Osteoblast (primary cell): Measurements from ENCODE around the gene AGFG1. TPM values are rescaled to one million over a fixed set of nuclear protein-coding genes. Genes with fewer than 3 reads are reported as not detected.
A peak's percentile ranks its signal among the peaks of the same experiment; 100 is the strongest.

Experiments used
- DNase-seq: peaks from one replicate; pipeline ENCODE4 v3.0.0; 2011; ENCODE audit warnings: low spot score, mixed read lengths; ENCODE audit not compliant: insufficient read length; ENCODE audit errors: missing footprints
- H2AFZ ChIP-seq: 2 replicates; pipeline ENCODE4 v1.6.0; 2011; ENCODE audit warnings: mild to moderate bottlenecking, low read length
- H3K27ac ChIP-seq: 2 replicates; pipeline ENCODE4 v1.5.1; 2011; ENCODE audit warnings: mild to moderate bottlenecking, low read depth, low read length, moderate library complexity
- H3K27me3 ChIP-seq: 2 replicates; pipeline ENCODE4 v1.6.0; 2012; ENCODE audit warnings: mild to moderate bottlenecking, control low read depth, inconsistent platforms, low read length, moderate library complexity; ENCODE audit not compliant: insufficient read depth
- H3K36me3 ChIP-seq: 2 replicates; pipeline ENCODE4 v1.5.1; 2011; ENCODE audit warnings: mild to moderate bottlenecking, low read length, control low read depth, moderate library complexity; ENCODE audit not compliant: insufficient read depth
- H3K4me1 ChIP-seq: 2 replicates; pipeline ENCODE4 v1.5.1; 2011; ENCODE audit warnings: mild to moderate bottlenecking, low read length, control low read depth, moderate library complexity; ENCODE audit not compliant: insufficient read depth
- H3K4me2 ChIP-seq: 2 replicates; pipeline ENCODE4 v1.6.0; 2011; ENCODE audit warnings: mild to moderate bottlenecking, low read length; ENCODE audit not compliant: insufficient read depth
- H3K4me3 ChIP-seq: fragments of 200-600 bp; sonication (generic); 3 replicates; pipeline ENCODE4 v1.5.1; 2012; ENCODE audit warnings: mild to moderate bottlenecking, low read length, inconsistent platforms; ENCODE audit not compliant: insufficient read depth
- H3K79me2 ChIP-seq: 2 replicates; pipeline ENCODE4 v1.6.0; 2012; ENCODE audit warnings: mild to moderate bottlenecking, low read length, control low read depth, inconsistent platforms; ENCODE audit not compliant: insufficient read depth
- H3K9me3 ChIP-seq: 2 replicates; pipeline ENCODE4 v1.5.1; 2011; ENCODE audit warnings: low read depth, low read length, control low read depth
- H4K20me1 ChIP-seq: 2 replicates; pipeline ENCODE4 v1.6.0; 2012; ENCODE audit warnings: mild to moderate bottlenecking, low read length, control low read depth; ENCODE audit not compliant: insufficient read depth
- CTCF ChIP-seq: IDR thresholded peaks from 2 replicates; pipeline ENCODE4 v1.5.1; 2011; ENCODE audit warnings: mild to moderate bottlenecking, low read depth, low read length, moderate library complexity; ENCODE audit errors: extremely low read depth
- total RNA-seq: library from RNA; depleted of rRNA; stranded (reverse); fragments of >200 nt; gene quantifications from 2 replicates; pipeline ENCODE4 v1.2.3, GENCODE V29; 2012

Gene AGFG1
- total RNA-seq, 1 donor: 48.5 TPM

- Histone ChIP-seq H3K4me2 (no peak overlapping the region), H4K20me1 (no peaks in the 10 kb centered on the region), H2AFZ (no peak overlapping the region), H3K36me3 (no peaks in the 10 kb centered on the region), H3K9me3 (no peaks in the 10 kb centered on the region), H3K27me3 (no peaks in the 10 kb centered on the region), H3K79me2 (no peaks in the 10 kb centered on the region), H3K4me1 (peaks cover 43% of the 10 kb centered on the region), H3K4me3 (no peak overlapping the region), H3K27ac (no peak overlapping the region)
- DNase-seq: no peak
- TF ChIP-seq CTCF: no peak
These were observed 7.6 kb upstream of the AGFG1 start for GRCh38 chr2:227464361-227464760.

GRCh38 chr2:227464851-227465250 is 7.1 kb upstream of the AGFG1 start:
- H3K4me1 ChIP-seq: peaks cover 42% of the 10 kb centered on the region
- H2AFZ ChIP-seq: no peak overlapping the region
- H3K27ac ChIP-seq: no peak overlapping the region
- H3K9me3 ChIP-seq: no peaks in the 10 kb centered on the region
- no peaks in the 10 kb centered on the region for H3K36me3 ChIP-seq
- no peak overlapping the region for H3K4me2 ChIP-seq
- H4K20me1 ChIP-seq: no peaks in the 10 kb centered on the region
- TF ChIP-seq CTCF: no peak
- DNase-seq: no peak
- H3K79me2 ChIP-seq: no peaks in the 10 kb centered on the region
- no peak overlapping the region for H3K4me3 ChIP-seq
- H3K27me3 ChIP-seq: no peaks in the 10 kb centered on the region

- Histone ChIP-seq H3K9me3 (no peaks in the 10 kb centered on the region), H3K27me3 (no peaks in the 10 kb centered on the region), H3K36me3 (no peaks in the 10 kb centered on the region), H3K27ac (peak overlapping the region; percentile 79), H3K4me2 (peak overlapping the region; percentile 50), H3K4me1 (peaks cover 22% of the 10 kb centered on the region), H3K79me2 (peaks cover 2% of the 10 kb centered on the region), H4K20me1 (no peaks in the 10 kb centered on the region), H3K4me3 (peak overlapping the region; percentile 29), H2AFZ (peak overlapping the region; percentile 71)
- no peak for TF ChIP-seq CTCF
- no peak for DNase-seq
These were observed 4.9 kb upstream of the AGFG1 start for GRCh38 chr2:227466887-227467600.

- Histone ChIP-seq H3K27ac (no peak overlapping the region), H4K20me1 (peaks cover 31% of the 10 kb centered on the region), H3K4me3 (peak overlapping the region; percentile 90), H3K27me3 (no peaks in the 10 kb centered on the region), H3K4me1 (peaks cover 18% of the 10 kb centered on the region), H3K4me2 (peak overlapping the region; percentile 37), H3K9me3 (no peaks in the 10 kb centered on the region), H3K79me2 (peaks cover 45% of the 10 kb centered on the region), H3K36me3 (no peaks in the 10 kb centered on the region), H2AFZ (no peak overlapping the region)
- no peak for DNase-seq
- TF ChIP-seq CTCF: no peak
These were observed 544 bp upstream of the AGFG1 start for GRCh38 chr2:227471412-227471811.
